GM12878 (cell line): ENCODE results near the gene PTPN5. TPM values are rescaled to one million over a fixed set of nuclear protein-coding genes. Genes with fewer than 3 reads are reported as not detected.
A peak's percentile ranks its signal among the peaks of the same experiment; 100 is the strongest.

Source experiments
- ATAC-seq: fragments of 200-7000 bp; cut with Tn5 transposase; 3 replicates; pipeline ENCODE4 v1.9.1; 2020; ENCODE audit warnings: mild to moderate bottlenecking, moderate library complexity
- BruUV-seq: library from RNA; stranded (reverse); fragments of 400-500 nt; replicated peaks from 2 replicates; lab custom pipeline; 2021; lab: Mats Ljungman, UMichigan
- CTCF ChIA-PET: fragments of 300-600 bp; sonication (Branson Sonifier 250); formaldehyde crosslinking; extraction: SDS; loops from one replicate; lab custom pipeline; 2021; ENCODE audit warnings: inconsistent platforms; lab: Yijun Ruan, JAX
- POLR2A ChIA-PET: fragments of 350-600 bp; formaldehyde crosslinking; extraction: SDS; loops from one replicate; lab custom pipeline; 2021; ENCODE audit warnings: inconsistent platforms; lab: Charles Lee
- RAD21 ChIA-PET: fragments of 300-600 bp; sonication (Branson Sonifier 250); formaldehyde crosslinking; loops from one replicate; lab custom pipeline; 2023; ENCODE audit warnings: antibody characterized with exemption; ENCODE audit not compliant: unreplicated experiment; lab: Charles Lee
- SMC1A ChIA-PET: fragments of 300-600 bp; sonication (Branson Sonifier 250); formaldehyde crosslinking; loops from one replicate; lab custom pipeline; 2023; ENCODE audit not compliant: unreplicated experiment, uncharacterized antibody; lab: Charles Lee
- DNase-seq: peaks from one replicate; pipeline ENCODE4 v3.0.0-alpha.2; 2011; ENCODE audit warnings: low read depth, low spot score
- FAIRE-seq: peaks from 3 replicates; lab custom pipeline; 2011; peaks lifted over from hg19 to GRCh38; lab: Jason Lieb, UNC
- H2AFZ ChIP-seq: 2 replicates; pipeline ENCODE4 v1.6.0; 2011; ENCODE audit warnings: low read depth, low read length, control low read depth; ENCODE audit not compliant: control insufficient read depth
- H3K27ac ChIP-seq: 2 replicates; pipeline ENCODE4 v1.5.1; 2011; ENCODE audit warnings: control low read depth; ENCODE audit not compliant: control insufficient read depth, insufficient read depth
- H3K27me3 ChIP-seq, 2 experiments: replicated peaks in 1 of 2; 2 replicates each; pipeline versions ENCODE4 v1.6.0 to v1.6.1; 2011; ENCODE audit warnings: low read length in 1 of 2; ENCODE audit not compliant: control insufficient read depth in 2 of 2, insufficient read depth in 2 of 2
- H3K36me3 ChIP-seq, 2 experiments: 2 replicates each; pipeline ENCODE4 v1.5.1; 2011; ENCODE audit warnings: low read length in 1 of 2; ENCODE audit not compliant: control insufficient read depth in 2 of 2, insufficient read depth in 2 of 2
- H3K4me1 ChIP-seq: 2 replicates; pipeline ENCODE4 v1.6.1; 2011; ENCODE audit warnings: mild to moderate bottlenecking, low read length, moderate library complexity, mixed read lengths; ENCODE audit not compliant: control insufficient read depth, insufficient read depth
- H3K4me2 ChIP-seq: 2 replicates; pipeline ENCODE4 v1.6.0; 2011; ENCODE audit warnings: control low read depth; ENCODE audit not compliant: control insufficient read depth, insufficient read depth
- H3K4me3 ChIP-seq: fragments of 200-600 bp; sonication (generic); 2 replicates; pipeline ENCODE4 v1.5.1; 2016
- H3K79me2 ChIP-seq: 2 replicates; pipeline ENCODE4 v1.6.0; 2011; ENCODE audit warnings: low read length; ENCODE audit not compliant: control insufficient read depth, insufficient read depth
- H3K9ac ChIP-seq: 2 replicates; pipeline ENCODE4 v1.8.0; 2011; ENCODE audit warnings: low read length, control low read depth, mixed read lengths; ENCODE audit not compliant: control insufficient read depth, insufficient read depth
- H3K9me3 ChIP-seq: replicated peaks from 3 replicates; pipeline ENCODE4 v1.5.1; 2011; ENCODE audit warnings: mild to moderate bottlenecking, low read length; ENCODE audit not compliant: control insufficient read depth, insufficient read depth
- H4K20me1 ChIP-seq: 2 replicates; pipeline ENCODE4 v1.6.0; 2011; ENCODE audit not compliant: control insufficient read depth, insufficient read depth
- KDM1A ChIP-seq: fragments of 200-600 bp; sonication (generic); IDR thresholded peaks from 2 replicates; pipeline ENCODE4 v1.6.1; 2016; ENCODE audit warnings: borderline replicate concordance
- PRDM15 ChIP-seq: fragments of 450-650 bp; formaldehyde crosslinking; IDR thresholded peaks from 2 replicates; pipeline ENCODE4 v1.4.0; 2020; ENCODE audit warnings: mild to moderate bottlenecking, moderate library complexity
- RBBP5 ChIP-seq: fragments of 200-600 bp; sonication (generic); conservative IDR thresholded peaks from 2 replicates; pipeline ENCODE4 v1.6.1; 2016
- WGBS: methylation state at CpG from one replicate; pipeline ENCODE4 v1.1.6; 2016; ENCODE audit warnings: low lambda C conversion rate; ENCODE audit not compliant: insufficient replicate concordance, insufficient coverage; ENCODE audit errors: missing lambda C conversion rate; 5-methylcytosine and 5-hydroxymethylcytosine counted together
- in situ Hi-C: fragments of 300-500 bp; cut with MboI; formaldehyde crosslinking; loops from 9 replicates; pipeline ENCODE4 v1.14.3; 2018; ENCODE audit warnings: mixed read lengths
- intact Hi-C: fragments of 100-400 bp; cut with micrococcal nuclease; formaldehyde crosslinking; loops from one replicate; pipeline ENCODE4 v1.14.2; 2022; ENCODE audit not compliant: unreplicated experiment
- polyA plus RNA-seq, 11 experiments: library from polyadenylated mRNA; depleted of rRNA in 4 of 11; unstranded in 6 of 11; stranded (reverse) in 5 of 11; fragments of >200 nt; fragmentation: Nextera tagmentation in 4 of 11; fragmentation: Illumina TruSeq in 1 of 11; extraction: Ambion mirVana in 4 of 11; extraction: Trizol in 1 of 11; gene quantifications; 1 replicate in 1 of 11; 2 replicates in 10 of 11; pipeline versions ENCODE4 v1.2.1 to v1.2.3, GENCODE V29; 2011 to 2016; ENCODE audit warnings: inconsistent platforms in 2 of 11, missing spikeins in 2 of 11, low read depth in 1 of 11
- total RNA-seq, 4 experiments: library from RNA; depleted of rRNA in 3 of 4; stranded (reverse); fragments of >200 nt in 3 of 4; fragmentation: Illumina TruSeq in 1 of 4; extraction: Trizol in 1 of 4; gene quantifications; 2 replicates each; pipeline versions ENCODE4 v1.2.1 to v1.2.3, GENCODE V29; 2013 to 2021
- TF ChIP-seq, protein P1 (sequence below), 3 experiments: IDR thresholded peaks in 2 of 3; conservative IDR thresholded peaks in 1 of 3; 2 replicates each; pipeline ENCODE4 v1.5.1; 2011; ENCODE audit warnings: low read depth in 3 of 3, low read length in 3 of 3, mild to moderate bottlenecking in 3 of 3, control low read depth in 2 of 3, moderate library complexity in 2 of 3, inconsistent platforms in 1 of 3, mixed read lengths in 1 of 3; ENCODE audit not compliant: control insufficient read depth in 2 of 3, insufficient read depth in 1 of 3; ENCODE audit errors: extremely low read depth in 1 of 3

The PTPN5 gene
- total and polyA plus RNA-seq, 10 of the 15 experiments (the other 5 are each of a cell fraction or from before 2014, with no cell fraction given), result 0.04 to 0.06 (median 0.05) TPM; not detected in 7

- Histone ChIP-seq H2AFZ (no peak overlapping the region), H3K9ac (no peak overlapping the region), H4K20me1 (no peaks in the 10 kb centered on the region), H3K27me3 (no peaks in the 10 kb centered on the region), H3K4me3 (no peak overlapping the region), H3K9me3 (no peaks in the 10 kb centered on the region), H3K4me1 (no peaks in the 10 kb centered on the region), H3K36me3 (no peaks in the 10 kb centered on the region), H3K79me2 (no peaks in the 10 kb centered on the region), H3K27ac (no peak overlapping the region), H3K4me2 (no peak overlapping the region)
- in situ Hi-C loops, result no loop called here
- no peak for FAIRE-seq
- TF ChIP-seq RBBP5 (no peak), KDM1A (no peak)
- intact Hi-C loops, result no loop called here
- DNase-seq, result no peak
- CTCF ChIA-PET, result interaction anchor here (0.8 to 19.6 kb wide), 7 partner anchors 12 to 499 kb away, joined by 3 to 494 read pairs (median 11); partner anchors contain the start of gene IGSF22
- SMC1A ChIA-PET, result interaction anchor here (1.0 to 1.4 kb wide), 3 partner anchors 21 to 25 kb away, joined by 4 read pairs; no protein-coding TSS in a partner anchor
- POLR2A ChIA-PET, result no interaction called here
- ATAC-seq, result no peak; the same call in 2 of the 3 replicates
- RAD21 ChIA-PET, result interaction anchor here (1.8 kb wide), 1 partner anchor 32 kb away, joined by 4 read pairs; no protein-coding TSS in a partner anchor
- no TSS peak for BruUV-seq
- WGBS, result 46% methylated on average over 10 of the region's 10 CpGs
These were observed 48.2 kb downstream of the PTPN5 start for GRCh38 chr11:18743365-18743764.

- ChIA-PET CTCF (interaction anchor here (0.9 to 19.6 kb wide), 5 partner anchors 10 to 109 kb away, joined by 3 to 494 read pairs (median 21); partner anchors contain the start of gene IGSF22), POLR2A (no interaction called here), SMC1A (interaction anchor here (1.2 kb wide), 1 partner anchor 9 kb away, joined by 3 read pairs; no protein-coding TSS in a partner anchor), RAD21 (interaction anchor here (2.8 kb wide), 1 partner anchor 23 kb away, joined by 8 read pairs; no protein-coding TSS in a partner anchor)
- Histone ChIP-seq H3K4me1 (no peaks in the 10 kb centered on the region), H3K36me3 (no peaks in the 10 kb centered on the region), H4K20me1 (no peaks in the 10 kb centered on the region), H3K9me3 (no peaks in the 10 kb centered on the region), H2AFZ (no peak overlapping the region), H3K4me3 (no peak overlapping the region), H3K27ac (no peak overlapping the region), H3K4me2 (no peak overlapping the region), H3K79me2 (no peaks in the 10 kb centered on the region), H3K9ac (no peak overlapping the region), H3K27me3 (no peaks in the 10 kb centered on the region)
- in situ Hi-C loops, result no loop called here
- ATAC-seq (no peak), FAIRE-seq (no peak), DNase-seq (no peak)
- WGBS, result 40% methylated on average over 3 of the region's 3 CpGs
- TF ChIP-seq, protein P1, sequence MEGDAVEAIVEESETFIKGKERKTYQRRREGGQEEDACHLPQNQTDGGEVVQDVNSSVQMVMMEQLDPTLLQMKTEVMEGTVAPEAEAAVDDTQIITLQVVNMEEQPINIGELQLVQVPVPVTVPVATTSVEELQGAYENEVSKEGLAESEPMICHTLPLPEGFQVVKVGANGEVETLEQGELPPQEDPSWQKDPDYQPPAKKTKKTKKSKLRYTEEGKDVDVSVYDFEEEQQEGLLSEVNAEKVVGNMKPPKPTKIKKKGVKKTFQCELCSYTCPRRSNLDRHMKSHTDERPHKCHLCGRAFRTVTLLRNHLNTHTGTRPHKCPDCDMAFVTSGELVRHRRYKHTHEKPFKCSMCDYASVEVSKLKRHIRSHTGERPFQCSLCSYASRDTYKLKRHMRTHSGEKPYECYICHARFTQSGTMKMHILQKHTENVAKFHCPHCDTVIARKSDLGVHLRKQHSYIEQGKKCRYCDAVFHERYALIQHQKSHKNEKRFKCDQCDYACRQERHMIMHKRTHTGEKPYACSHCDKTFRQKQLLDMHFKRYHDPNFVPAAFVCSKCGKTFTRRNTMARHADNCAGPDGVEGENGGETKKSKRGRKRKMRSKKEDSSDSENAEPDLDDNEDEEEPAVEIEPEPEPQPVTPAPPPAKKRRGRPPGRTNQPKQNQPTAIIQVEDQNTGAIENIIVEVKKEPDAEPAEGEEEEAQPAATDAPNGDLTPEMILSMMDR (IDR thresholded peaks at IDR 0.05 in 2 of 3, conservative IDR thresholded peaks at IDR 0.05 in 1 of 3; ENCODE audit: control insufficient read depth in 2 of 3, extremely low read depth in 1 of 3, insufficient read depth in 1 of 3, low read depth in 3 of 3, low read length in 3 of 3), result 0 out of 6 replicates have a peak, but pooled peaks of 1 of the 3 experiments have one; percentile 7
- no peak for TF ChIP-seq PRDM15 (CRISPR knock-in tag)
- no TSS peak for BruUV-seq
- intact Hi-C loops, result no loop called here
These were observed 49.8 kb downstream of the PTPN5 start for GRCh38 chr11:18741783-18742182.
